ENCODE results near the gene CST3. TPM values are rescaled to one million over a fixed set of nuclear protein-coding genes. Genes with fewer than 3 reads are reported as not detected.

CST3 gene
- total RNA-seq, 3 donors from 2014 or later: 763 to 916 (median 852) TPM

DNA sequence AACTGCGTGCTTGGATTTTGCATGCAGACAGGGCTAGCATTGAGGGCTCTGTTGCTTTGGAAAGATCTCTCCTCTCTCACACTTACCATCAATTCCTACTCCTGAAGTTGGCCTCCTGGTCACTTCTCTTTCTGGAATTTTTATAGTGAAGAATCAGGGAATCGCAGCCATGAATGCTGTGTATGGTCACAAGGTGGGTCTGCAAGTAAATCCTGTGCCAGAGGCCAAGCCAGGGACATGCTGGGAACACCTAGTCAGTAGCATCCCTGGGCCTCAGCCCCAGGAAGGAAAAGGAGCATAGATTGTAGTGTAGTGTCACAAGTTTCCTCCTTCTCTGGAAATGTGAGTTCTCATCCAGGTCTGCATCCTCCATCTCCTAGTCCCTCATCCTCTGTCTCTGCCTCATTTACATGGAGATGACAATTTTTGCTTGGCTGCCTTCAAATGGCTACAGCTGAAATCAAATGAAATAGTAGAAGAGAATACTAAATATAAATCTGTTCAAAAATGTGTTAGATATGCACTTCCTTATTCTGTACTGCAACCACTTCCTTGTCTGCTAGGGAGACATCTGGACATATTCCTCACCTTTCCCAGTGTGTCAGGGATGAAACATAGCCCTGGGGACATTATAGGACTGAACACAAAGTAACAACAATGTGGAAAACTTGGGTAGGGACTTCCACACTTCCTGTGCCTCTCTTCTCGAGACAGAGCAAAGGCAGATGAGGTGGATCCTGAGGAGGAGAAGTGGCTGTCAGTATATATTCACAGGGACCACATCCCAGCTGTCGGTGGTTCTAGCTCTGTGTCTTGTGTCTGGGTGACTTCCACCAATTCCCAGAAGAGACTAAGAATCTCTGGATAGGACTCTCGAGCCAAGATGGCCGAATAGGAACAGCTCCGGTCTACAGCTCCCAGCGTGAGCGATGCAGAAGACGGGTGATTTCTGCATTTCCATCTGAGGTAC lies 49.0 kb downstream of the CST3 start:
- TF ChIP-seq CTCF (IDR thresholded peaks at IDR 0.05): no peak
- Histone ChIP-seq H3K9me3 (no peaks in the 10 kb centered on the region), H3K4me1 (ENCODE audit: low read depth) (no peaks in the 10 kb centered on the region), H3K36me3 (ENCODE audit: low read depth) (no peaks in the 10 kb centered on the region), H3K4me3 (no peak overlapping the region)
- DNase-seq (no peak), ATAC-seq (no peak)
- intact Hi-C loops (cut with DNase I, micrococcal nuclease): no loop called here

GRCh38 chr20:23587631-23588030 lies 50.1 kb downstream of the CST3 start:
- Histone ChIP-seq H3K9me3 (no peaks in the 10 kb centered on the region), H3K36me3 (ENCODE audit: low read depth) (no peaks in the 10 kb centered on the region), H3K4me3 (no peak overlapping the region), H3K4me1 (ENCODE audit: low read depth) (no peaks in the 10 kb centered on the region)
- ATAC-seq (no peak), DNase-seq (no peak)
- TF ChIP-seq CTCF (IDR thresholded peaks at IDR 0.05): no peak
- intact Hi-C loops (cut with DNase I, micrococcal nuclease): no loop called here

DNA sequence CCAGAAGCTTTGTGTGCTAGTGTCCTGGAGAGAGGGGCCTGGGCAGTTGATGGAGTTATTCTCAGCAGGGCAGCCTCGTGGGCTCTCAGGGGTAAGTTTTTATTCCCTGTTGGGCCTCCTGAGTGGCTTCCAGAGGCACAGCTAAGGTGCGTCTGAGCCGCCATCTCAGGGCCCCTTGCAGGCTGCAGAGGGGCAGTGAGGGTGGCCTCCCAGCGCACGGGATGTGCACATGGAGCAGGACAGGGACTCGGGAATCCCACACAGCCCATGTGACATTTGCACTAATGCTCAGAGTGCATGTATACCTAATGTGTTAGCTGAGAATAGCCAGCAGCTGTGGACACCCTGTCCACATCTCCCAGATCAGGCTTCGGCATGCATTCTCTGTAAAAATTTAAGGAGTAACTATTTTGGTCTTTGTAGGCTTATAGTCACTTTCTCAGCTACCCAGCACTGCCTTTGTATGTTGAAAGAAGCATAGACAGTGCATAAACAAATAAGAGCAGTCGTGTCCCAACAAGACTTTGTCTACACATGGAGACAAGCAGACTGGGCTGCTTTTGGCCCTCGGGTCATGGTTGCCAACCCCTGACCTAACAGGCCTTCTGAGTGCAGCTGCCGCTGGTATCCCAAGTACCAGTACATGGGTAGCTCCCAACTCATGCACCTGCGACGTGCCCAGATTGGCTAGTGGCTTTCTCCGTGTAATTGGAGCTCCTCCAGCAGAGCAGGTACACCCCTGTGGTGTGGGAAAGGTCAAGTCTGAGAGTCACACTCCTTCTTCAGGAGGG lies 50.8 kb downstream of the CST3 start:
- no peaks in the 10 kb centered on the region for H3K36me3 ChIP-seq (ENCODE audit: low read depth)
- no peak for DNase-seq
- H3K9me3 ChIP-seq: no peaks in the 10 kb centered on the region
- intact Hi-C loops (cut with DNase I, micrococcal nuclease): no loop called here
- H3K4me3 ChIP-seq: no peak overlapping the region
- no peak for TF ChIP-seq CTCF (IDR thresholded peaks at IDR 0.05)
- ATAC-seq: no peak
- H3K4me1 ChIP-seq (ENCODE audit: low read depth): no peaks in the 10 kb centered on the region

DNA sequence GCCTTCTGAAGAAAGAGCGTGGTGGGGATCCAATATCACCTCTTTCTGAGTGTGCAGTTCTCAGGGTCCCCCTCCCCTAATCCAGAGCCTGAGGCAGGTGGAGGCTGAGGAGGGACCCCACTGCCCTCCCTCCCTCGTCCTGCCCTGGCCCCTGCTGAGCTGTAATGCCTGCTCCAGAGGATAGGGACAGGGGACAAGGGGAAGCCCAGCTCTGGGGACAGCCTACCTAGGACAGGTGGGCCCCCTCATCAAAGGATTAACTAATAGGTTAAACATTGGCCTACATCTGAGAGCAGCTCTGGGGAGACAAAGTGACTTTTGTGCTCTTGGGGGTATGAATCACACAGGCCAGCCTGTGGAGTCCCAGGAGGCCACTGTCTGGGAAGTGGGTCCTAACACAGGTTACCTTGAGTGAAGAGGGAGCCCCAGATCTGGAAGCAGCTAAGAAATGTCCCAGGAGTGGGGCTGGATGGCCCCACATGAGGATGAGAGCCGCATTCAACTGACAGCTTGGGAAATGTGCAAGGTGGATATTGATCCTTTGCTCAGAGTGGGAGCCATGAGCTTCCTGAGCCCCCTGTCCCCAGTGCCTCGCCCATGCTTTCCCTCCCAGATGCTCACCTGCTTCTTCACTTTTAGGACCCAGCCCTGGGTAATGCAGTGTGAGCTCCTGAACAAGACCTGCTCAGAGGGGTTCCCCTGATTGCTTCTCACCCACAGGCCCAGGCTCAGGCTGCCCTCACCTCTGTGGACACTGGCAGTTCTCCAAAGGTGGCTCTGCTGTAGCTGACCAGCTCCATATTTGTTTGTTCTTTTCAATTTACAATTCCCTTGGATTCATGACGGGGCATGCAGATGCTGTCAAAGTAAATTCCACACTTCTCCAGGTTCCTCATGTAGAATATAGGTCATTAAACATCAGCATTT lies 51.7 kb downstream of the CST3 start:
- H3K4me1 ChIP-seq (ENCODE audit: low read depth): no peaks in the 10 kb centered on the region
- H3K9me3 ChIP-seq: no peaks in the 10 kb centered on the region
- H3K4me3 ChIP-seq: no peak overlapping the region
- H3K36me3 ChIP-seq (ENCODE audit: low read depth): no peaks in the 10 kb centered on the region
- DNase-seq (no peak), ATAC-seq (no peak)
- intact Hi-C loops (cut with DNase I, micrococcal nuclease): no loop called here
- no peak for TF ChIP-seq CTCF (IDR thresholded peaks at IDR 0.05)

DNA sequence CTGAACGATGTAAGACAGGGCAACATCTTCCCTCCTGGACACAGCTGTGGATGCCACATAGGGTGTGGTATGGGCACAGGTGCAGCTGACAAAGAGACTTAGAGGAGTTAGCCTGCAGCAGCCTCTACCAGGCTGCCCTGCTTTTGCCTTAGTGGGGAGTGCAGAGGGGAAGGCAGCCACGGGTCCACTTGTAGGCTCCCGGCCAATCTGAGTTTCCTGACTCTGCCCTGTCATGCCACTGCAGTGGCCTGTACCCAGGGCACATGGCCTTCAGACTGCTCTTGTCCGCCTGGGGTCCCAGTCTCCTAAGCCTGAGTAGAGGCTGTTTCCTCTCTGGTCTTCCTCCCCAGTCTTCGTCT lies 52.3 kb downstream of the CST3 start:
- intact Hi-C loops (cut with DNase I, micrococcal nuclease): no loop called here
- no peak overlapping the region for H3K4me3 ChIP-seq
- no peaks in the 10 kb centered on the region for H3K9me3 ChIP-seq
- DNase-seq (no peak), ATAC-seq (no peak)
- TF ChIP-seq CTCF (IDR thresholded peaks at IDR 0.05): no peak
- no peaks in the 10 kb centered on the region for H3K4me1 ChIP-seq (ENCODE audit: low read depth)
- H3K36me3 ChIP-seq (ENCODE audit: low read depth): no peaks in the 10 kb centered on the region
